Type B pancreatic cell (in vitro differentiated cells): ENCODE results near the gene CUX1. TPM values are rescaled to one million over a fixed set of nuclear protein-coding genes. Genes with fewer than 3 reads are reported as not detected.

Experiments
- DNase-seq: peaks from one replicate; pipeline ENCODE4 v3.0.0; 2021; ENCODE audit warnings: mixed read lengths; ENCODE audit not compliant: unreplicated experiment; ENCODE audit errors: extremely low spot score
- H3K27ac Mint-ChIP-seq: 2 replicates; pipeline ENCODE4 v1.8.0; 2021; ENCODE audit warnings: mild to moderate bottlenecking, mixed read lengths
- H3K27me3 Mint-ChIP-seq: 2 replicates; pipeline ENCODE4 v1.8.0; 2021; ENCODE audit warnings: mixed read lengths
- H3K36me3 Mint-ChIP-seq: 2 replicates; pipeline ENCODE4 v1.8.0; 2021; ENCODE audit warnings: mixed read lengths
- H3K4me1 Mint-ChIP-seq: one replicate; pipeline ENCODE4 v1.8.0; 2021; ENCODE audit warnings: mixed read lengths; ENCODE audit not compliant: unreplicated experiment
- H3K4me3 Mint-ChIP-seq: 2 replicates; pipeline ENCODE4 v1.8.0; 2021; ENCODE audit warnings: mild to moderate bottlenecking, mixed read lengths
- H3K9me3 Mint-ChIP-seq: 2 replicates; pipeline ENCODE4 v1.8.0; 2021; ENCODE audit warnings: mixed read lengths
- CTCF ChIP-seq: fragments of 200-600 bp; sonication (generic); conservative IDR thresholded peaks from 2 replicates; pipeline ENCODE4 v1.5.0; 2021; ENCODE audit warnings: antibody characterized with exemption, mild to moderate bottlenecking
- total RNA-seq: library from RNA; stranded (reverse); gene quantifications from 2 replicates; pipeline ENCODE4 v1.2.1, GENCODE V29; 2021; ENCODE audit warnings: low replicate concordance

Gene CUX1
- total RNA-seq, 1 donor from 2014 or later: 76.4 TPM

GRCh38 chr7:102253066-102253972 is 435.9 kb downstream of the CUX1 start:
- no peaks in the 10 kb centered on the region for H3K27me3 Mint-ChIP-seq
- no peak for TF ChIP-seq CTCF

GRCh38 chr7:102253973-102254370 is 436.5 kb downstream of the CUX1 start:
- no peaks in the 10 kb centered on the region for H3K9me3 Mint-ChIP-seq
- no peak for TF ChIP-seq CTCF
- H3K4me3 Mint-ChIP-seq: no peak overlapping the region
- DNase-seq: no peak
- peaks cover 8% of the 10 kb centered on the region for H3K36me3 Mint-ChIP-seq
- H3K27me3 Mint-ChIP-seq: no peaks in the 10 kb centered on the region
- H3K27ac Mint-ChIP-seq: no peak overlapping the region
- peaks cover 26% of the 10 kb centered on the region for H3K4me1 Mint-ChIP-seq

More at GRCh38 chr7:102253066-102253972, 435.9 kb downstream of the CUX1 start:
- no peak overlapping the region for H3K27ac Mint-ChIP-seq
- H3K4me1 Mint-ChIP-seq: peaks cover 26% of the 10 kb centered on the region
- no peaks in the 10 kb centered on the region for H3K9me3 Mint-ChIP-seq
- DNase-seq: no peak
- H3K36me3 Mint-ChIP-seq: peaks cover 8% of the 10 kb centered on the region
- H3K4me3 Mint-ChIP-seq: no peak overlapping the region

- TF ChIP-seq CTCF: no peak
- peaks cover 8% of the 10 kb centered on the region for H3K36me3 Mint-ChIP-seq
- no peak overlapping the region for H3K27ac Mint-ChIP-seq
- DNase-seq: no peak
- H3K27me3 Mint-ChIP-seq: no peaks in the 10 kb centered on the region
- H3K4me1 Mint-ChIP-seq: peaks cover 26% of the 10 kb centered on the region
- no peaks in the 10 kb centered on the region for H3K9me3 Mint-ChIP-seq
- no peak overlapping the region for H3K4me3 Mint-ChIP-seq
Measured at GRCh38 chr7:102254521-102254920, 437.1 kb downstream of the CUX1 start.

GRCh38 chr7:102255501-102255900 is 438.1 kb downstream of the CUX1 start:
- H3K4me3 Mint-ChIP-seq: no peak overlapping the region
- peaks cover 5% of the 10 kb centered on the region for H3K36me3 Mint-ChIP-seq

GRCh38 chr7:102255916-102256315 is 438.5 kb downstream of the CUX1 start:
- Mint-ChIP-seq H3K36me3 (peaks cover 4% of the 10 kb centered on the region), H3K9me3 (no peaks in the 10 kb centered on the region), H3K27me3 (no peaks in the 10 kb centered on the region), H3K4me3 (no peak overlapping the region), H3K4me1 (peaks cover 21% of the 10 kb centered on the region), H3K27ac (no peak overlapping the region)
- no peak for DNase-seq
- no peak for TF ChIP-seq CTCF

More at GRCh38 chr7:102255501-102255900, 438.1 kb downstream of the CUX1 start:
- no peak for TF ChIP-seq CTCF
- H3K27me3 Mint-ChIP-seq: no peaks in the 10 kb centered on the region
- H3K27ac Mint-ChIP-seq: no peak overlapping the region
- no peaks in the 10 kb centered on the region for H3K9me3 Mint-ChIP-seq
- peaks cover 19% of the 10 kb centered on the region for H3K4me1 Mint-ChIP-seq
- DNase-seq: no peak
